Parathyroid adenoma (tissue), 2 donors: ENCODE results near the gene ZEB2.

Source experiments
- H2AFZ ChIP-seq: fragments of 300-600 bp; sonication (generic); one replicate; pipeline ENCODE4 v1.7.0; 2017; ENCODE audit warnings: antibody characterized with exemption, mild to moderate bottlenecking
- H3K27ac ChIP-seq: fragments of 300-600 bp; sonication (generic); one replicate; pipeline ENCODE4 v1.7.0; 2017
- H3K27me3 ChIP-seq: fragments of 300-600 bp; sonication (generic); one replicate; pipeline ENCODE4 v1.7.0; 2017; ENCODE audit warnings: low read length; ENCODE audit not compliant: control insufficient read depth, insufficient read depth
- H3K36me3 ChIP-seq: fragments of 300-600 bp; sonication (generic); one replicate; pipeline ENCODE4 v1.7.0; 2017; ENCODE audit warnings: low read length; ENCODE audit not compliant: control insufficient read depth, insufficient read depth
- H3K4me1 ChIP-seq: fragments of 300-600 bp; sonication (generic); one replicate; pipeline ENCODE4 v1.7.0; 2017; ENCODE audit warnings: control low read depth
- H3K4me2 ChIP-seq: fragments of 300-600 bp; sonication (generic); one replicate; pipeline ENCODE4 v1.7.0; 2017; ENCODE audit warnings: low read length
- H3K4me3 ChIP-seq: fragments of 300-600 bp; sonication (generic); one replicate; pipeline ENCODE4 v1.7.0; 2017; ENCODE audit warnings: low read depth, low read length
- H3K79me2 ChIP-seq: fragments of 300-600 bp; sonication (generic); one replicate; pipeline ENCODE4 v1.7.0; 2017; ENCODE audit warnings: control low read depth
- H3K9ac ChIP-seq: fragments of 300-600 bp; sonication (generic); one replicate; pipeline ENCODE4 v1.7.0; 2017; ENCODE audit warnings: mild to moderate bottlenecking
- H3K9me3 ChIP-seq: fragments of 300-600 bp; sonication (generic); one replicate; pipeline ENCODE4 v1.7.0; 2017; ENCODE audit warnings: low read length; ENCODE audit not compliant: control insufficient read depth
- CTCF ChIP-seq: fragments of 300-600 bp; sonication (generic); IDR thresholded peaks from one replicate; pipeline ENCODE4 v1.7.0; 2017; ENCODE audit warnings: antibody characterized with exemption, mild to moderate bottlenecking
- donor health status: primary hyperparathyroidism.

The ZEB2 gene

DNA sequence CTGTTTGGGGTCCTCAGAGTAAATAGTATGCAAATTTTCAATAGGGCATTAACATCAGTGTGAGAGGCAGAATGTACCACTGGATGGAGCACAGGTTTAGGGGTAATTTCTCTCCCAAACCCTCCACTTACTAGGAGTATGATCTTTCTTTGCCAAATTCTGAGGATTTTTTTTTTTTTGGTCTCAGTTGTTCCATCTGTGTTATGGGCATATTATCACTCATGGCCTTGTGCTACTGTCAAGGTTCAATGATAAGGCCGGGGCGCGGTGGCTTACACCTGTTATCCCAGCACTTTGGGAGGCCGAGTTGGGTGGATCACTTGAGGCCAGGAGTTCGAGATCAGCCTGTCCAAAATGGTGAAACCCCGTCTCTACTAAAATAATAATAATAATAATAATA lies 30.2 kb upstream of the ZEB2 start:
- H3K4me1 ChIP-seq, result no peaks in the 10 kb centered on the region
- H2AFZ ChIP-seq, result no peak overlapping the region
- no peak overlapping the region for H3K4me2 ChIP-seq
- H3K27me3 ChIP-seq, result no peaks in the 10 kb centered on the region
- no peak overlapping the region for H3K4me3 ChIP-seq
- H3K36me3 ChIP-seq, result no peaks in the 10 kb centered on the region
- H3K9me3 ChIP-seq, result no peaks in the 10 kb centered on the region
- TF ChIP-seq CTCF, result no peak
- H3K79me2 ChIP-seq, result no peaks in the 10 kb centered on the region
- no peak overlapping the region for H3K27ac ChIP-seq
- H3K9ac ChIP-seq, result no peak overlapping the region

- no peak overlapping the region for H3K27ac ChIP-seq
- no peak for TF ChIP-seq CTCF
- H3K79me2 ChIP-seq, result no peaks in the 10 kb centered on the region
- H3K27me3 ChIP-seq, result no peaks in the 10 kb centered on the region
- no peaks in the 10 kb centered on the region for H3K9me3 ChIP-seq
- no peak overlapping the region for H3K9ac ChIP-seq
- no peak overlapping the region for H3K4me3 ChIP-seq
- no peak overlapping the region for H2AFZ ChIP-seq
- no peaks in the 10 kb centered on the region for H3K4me1 ChIP-seq
- no peak overlapping the region for H3K4me2 ChIP-seq
- H3K36me3 ChIP-seq, result no peaks in the 10 kb centered on the region
Observed at GRCh38 chr2:144548532-144549191, 28.7 kb upstream of the ZEB2 start.

DNA sequence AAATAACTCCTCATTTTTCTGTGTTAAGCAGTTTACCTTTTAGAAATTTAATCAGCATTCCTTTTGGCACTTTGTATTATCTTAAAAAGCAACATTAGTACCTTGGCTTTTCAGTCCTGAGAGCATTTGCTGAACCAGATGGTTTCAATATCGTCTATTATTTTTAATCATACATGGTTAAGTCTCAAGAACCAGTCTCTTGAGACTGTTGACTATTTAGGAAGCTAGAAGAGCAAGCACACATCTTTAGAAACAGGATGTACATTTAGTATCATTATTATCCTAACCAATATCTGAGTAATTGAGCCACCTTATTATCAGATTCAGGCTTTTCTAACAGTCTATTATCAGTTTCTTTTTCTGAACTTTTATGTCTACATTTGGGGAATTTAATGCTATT lies 28.2 kb upstream of the ZEB2 start:
- Histone ChIP-seq H2AFZ (no peak overlapping the region), H3K4me2 (no peak overlapping the region), H3K4me3 (no peak overlapping the region), H3K27me3 (no peaks in the 10 kb centered on the region), H3K36me3 (no peaks in the 10 kb centered on the region), H3K27ac (no peak overlapping the region), H3K9me3 (no peaks in the 10 kb centered on the region), H3K9ac (no peak overlapping the region), H3K4me1 (no peaks in the 10 kb centered on the region), H3K79me2 (no peaks in the 10 kb centered on the region)
- TF ChIP-seq CTCF, result no peak

DNA sequence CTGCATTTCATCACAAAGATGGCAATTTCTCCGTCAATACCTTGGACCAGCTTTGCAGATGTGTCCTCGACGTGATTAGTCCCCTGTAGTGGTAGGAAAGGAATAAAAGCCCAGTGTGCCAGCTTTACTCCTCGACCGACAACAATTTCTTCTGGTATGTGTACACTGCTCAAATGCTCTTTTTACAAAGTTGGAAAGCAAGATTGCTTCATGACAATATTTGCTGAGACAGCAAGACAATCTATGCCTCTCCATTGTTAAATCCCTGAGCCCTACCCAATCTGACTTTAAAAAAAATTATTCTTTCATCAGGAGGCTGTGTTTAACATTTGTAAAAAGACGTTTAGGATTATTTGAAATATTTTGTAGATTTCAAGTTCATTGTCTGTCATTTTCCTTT lies 27.6 kb upstream of the ZEB2 start:
- no peaks in the 10 kb centered on the region for H3K4me1 ChIP-seq
- no peak overlapping the region for H3K27ac ChIP-seq
- no peak overlapping the region for H3K4me3 ChIP-seq

More for the DNA sequence above, 27.6 kb upstream of the ZEB2 start:
- Histone ChIP-seq H3K27me3 (no peaks in the 10 kb centered on the region), H3K36me3 (no peaks in the 10 kb centered on the region), H2AFZ (no peak overlapping the region), H3K9ac (no peak overlapping the region), H3K4me2 (no peak overlapping the region), H3K9me3 (no peaks in the 10 kb centered on the region), H3K79me2 (no peaks in the 10 kb centered on the region)
- no peak for TF ChIP-seq CTCF
